GM19455 (cell line): Measurements from ENCODE around the gene CHCHD1.
"Not testable (repeated sequence)": the region's sequence is repeated elsewhere in the genome, so short reads cannot be mapped to it uniquely, and the experiment has no call there.

Source experiments
- ATAC-seq: cut with Tn5 transposase; IDR thresholded peaks from one replicate; pipeline ENCODE4 v1.9.1; 2021; ENCODE audit not compliant: unreplicated experiment

CHCHD1 gene

GRCh38 chr10:73790886-73791625 lies 9.2 kb downstream of the CHCHD1 start:
- no peak for ATAC-seq

DNA sequence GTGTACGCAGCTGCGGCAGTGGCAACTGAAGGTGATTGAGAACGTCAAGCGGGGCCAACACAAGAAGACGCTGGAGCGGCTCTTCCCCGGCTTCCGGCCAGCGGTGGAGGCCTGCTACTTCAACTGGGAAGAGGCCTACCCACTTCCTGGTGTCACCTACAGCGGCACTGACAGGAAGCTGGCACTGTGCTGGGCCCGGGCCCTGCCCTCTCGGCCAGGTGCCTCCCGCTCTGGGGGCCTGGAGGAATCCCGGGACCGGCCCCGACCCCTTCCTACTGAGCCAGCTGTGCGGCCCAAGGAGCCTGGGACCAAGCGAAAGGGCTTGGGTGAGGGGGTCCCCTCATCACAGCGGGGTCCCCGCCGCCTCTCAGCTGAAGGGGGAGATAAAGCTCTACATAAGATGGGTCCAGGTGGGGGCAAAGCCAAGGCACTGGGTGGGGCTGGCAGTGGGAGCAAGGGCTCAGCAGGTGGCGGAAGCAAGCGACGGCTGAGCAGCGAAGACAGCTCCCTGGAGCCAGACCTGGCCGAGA lies 10.1 kb downstream of the CHCHD1 start:
- ATAC-seq = no peak

- no peak for ATAC-seq
Measured at GRCh38 chr10:73793456-73793855, 11.6 kb downstream of the CHCHD1 start.

DNA sequence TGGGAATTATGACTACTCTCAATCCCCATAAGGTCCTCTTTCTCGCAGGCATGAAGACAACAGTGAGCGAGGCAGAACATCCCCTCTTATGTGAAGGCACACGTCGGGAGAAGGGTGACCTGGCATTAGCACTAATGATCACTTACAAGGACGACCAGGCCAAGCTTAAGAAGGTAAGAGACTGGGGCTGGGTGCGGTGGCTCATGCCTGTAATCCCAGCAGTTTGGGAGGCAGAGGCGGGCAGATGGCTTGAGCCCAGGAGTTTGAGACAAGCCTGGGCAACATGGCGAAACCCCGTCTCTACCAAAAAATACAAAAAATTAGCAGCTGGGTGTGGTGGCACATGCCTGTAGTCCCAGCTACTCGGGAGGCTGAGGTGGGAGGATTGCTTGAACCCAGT lies 13.6 kb downstream of the CHCHD1 start:
- not testable (repeated sequence) for ATAC-seq

DNA sequence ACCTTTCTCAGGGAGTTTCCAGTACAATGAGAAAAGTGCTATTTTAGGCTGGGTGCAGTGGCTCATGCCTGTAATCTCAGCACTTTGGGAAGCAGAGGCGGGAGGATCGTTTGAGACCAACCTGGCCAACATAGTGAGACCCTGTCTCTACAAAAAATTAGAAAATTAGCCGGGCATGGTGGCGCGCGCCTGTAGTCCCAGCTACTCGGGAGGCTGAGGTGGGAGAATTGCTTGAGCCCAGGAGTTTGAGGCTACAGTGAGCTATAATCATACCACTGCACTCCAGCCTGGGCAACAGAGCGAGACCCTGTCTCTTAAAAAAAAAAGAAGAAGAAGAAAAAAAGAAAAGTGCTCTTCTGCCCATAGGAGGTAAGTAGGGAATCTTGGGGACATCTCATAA lies 14.2 kb downstream of the CHCHD1 start:
- not testable (repeated sequence) for ATAC-seq

- ATAC-seq = no peak
Measured at GRCh38 chr10:73796766-73797165, 14.9 kb downstream of the CHCHD1 start.

- ATAC-seq = no peak
Measured at GRCh38 chr10:73797324-73798025, 15.6 kb downstream of the CHCHD1 start.

DNA sequence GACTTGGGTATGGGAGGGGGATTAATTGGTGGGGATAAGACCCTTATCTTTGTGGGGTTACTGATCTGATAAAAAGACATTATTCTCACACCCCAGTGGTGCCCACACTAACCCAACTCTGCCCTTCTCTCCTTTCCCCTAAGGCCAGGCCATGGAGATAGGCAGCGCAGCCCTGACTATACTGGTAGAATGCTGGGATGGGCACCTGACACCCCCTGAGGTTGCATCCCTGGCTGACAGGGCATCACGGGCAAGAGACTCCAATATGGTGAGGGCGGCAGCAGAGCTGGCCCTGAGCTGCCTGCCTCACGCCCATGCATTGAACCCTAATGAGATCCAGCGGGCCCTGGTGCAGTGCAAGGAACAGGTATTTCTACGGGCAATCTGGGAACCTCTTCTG lies 16.2 kb downstream of the CHCHD1 start:
- no peak for ATAC-seq

DNA sequence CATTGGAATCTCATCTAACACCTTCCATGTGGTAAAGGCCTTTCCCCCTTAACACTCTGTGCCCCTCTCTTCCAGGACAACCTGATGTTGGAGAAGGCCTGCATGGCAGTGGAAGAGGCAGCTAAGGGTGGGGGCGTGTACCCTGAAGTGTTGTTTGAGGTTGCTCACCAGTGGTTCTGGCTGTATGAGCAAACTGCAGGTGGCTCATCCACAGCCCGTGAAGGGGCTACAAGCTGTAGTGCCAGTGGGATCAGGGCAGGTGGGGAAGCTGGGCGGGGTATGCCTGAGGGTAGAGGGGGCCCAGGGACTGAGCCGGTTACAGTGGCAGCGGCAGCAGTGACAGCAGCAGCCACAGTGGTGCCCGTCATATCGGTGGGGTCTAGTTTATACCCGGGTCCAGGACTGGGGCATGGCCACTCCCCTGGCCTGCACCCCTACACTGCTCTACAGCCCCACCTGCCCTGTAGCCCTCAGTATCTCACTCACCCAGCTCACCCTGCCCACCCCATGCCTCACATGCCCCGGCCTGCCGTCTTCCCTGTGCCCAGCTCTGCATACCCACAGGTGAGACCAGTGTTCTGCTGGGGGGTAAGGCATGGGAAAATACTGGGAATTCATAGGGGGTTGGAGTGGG lies 17.2 kb downstream of the CHCHD1 start:
- ATAC-seq = no peak

- no peak for ATAC-seq
Measured at GRCh38 chr10:73799899-73800559, 18.2 kb downstream of the CHCHD1 start.

GRCh38 chr10:73800560-73801252 lies 18.9 kb downstream of the CHCHD1 start:
- no peak for ATAC-seq

GRCh38 chr10:73801253-73801590 lies 19.4 kb downstream of the CHCHD1 start:
- no peak for ATAC-seq

DNA sequence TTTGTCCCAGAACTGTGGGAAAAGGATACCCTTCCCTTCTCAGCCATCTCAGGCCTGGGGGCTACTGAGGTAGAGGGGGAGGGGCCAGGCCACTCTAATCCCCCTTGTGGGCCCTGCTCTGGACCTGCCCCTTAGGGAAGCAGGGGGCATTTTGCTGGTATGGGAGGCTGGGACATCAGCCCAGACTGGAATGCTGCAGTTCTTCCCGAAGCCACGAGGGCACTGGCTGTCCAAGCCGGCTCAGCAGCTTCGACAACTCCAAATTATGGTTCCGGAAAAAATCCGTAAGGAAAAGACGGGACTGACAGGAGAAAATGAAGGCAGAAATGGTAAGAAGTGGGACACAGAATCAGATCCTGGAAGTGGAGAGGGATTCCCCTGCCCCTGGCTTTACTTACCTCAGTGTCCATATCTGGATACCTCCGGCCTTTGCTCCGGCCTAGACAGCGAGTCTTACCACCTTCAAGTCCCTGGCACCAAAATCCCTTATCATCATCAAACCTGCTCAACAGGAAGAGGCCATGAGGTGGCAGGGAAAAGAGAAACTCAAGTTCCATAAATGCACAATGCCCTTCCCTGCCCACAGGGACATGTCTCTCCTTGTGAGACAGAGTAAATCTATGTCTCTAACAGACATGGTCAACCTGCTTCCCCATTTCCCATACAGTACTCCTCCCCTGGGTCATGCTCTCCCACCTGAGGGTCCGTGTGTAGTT lies 20.6 kb downstream of the CHCHD1 start:
- ATAC-seq = no peak

- ATAC-seq = no peak
Measured at GRCh38 chr10:73803680-73804286, 21.9 kb downstream of the CHCHD1 start.

- ATAC-seq = no peak
Measured at GRCh38 chr10:73806176-73806950, 24.5 kb downstream of the CHCHD1 start.

GRCh38 chr10:73807471-73807870 lies 25.6 kb downstream of the CHCHD1 start:
- no peak for ATAC-seq

GRCh38 chr10:73808021-73808815 lies 26.4 kb downstream of the CHCHD1 start:
- ATAC-seq = no peak
